Forelimb muscle (tissue), 1 donor: ENCODE data around the gene CREB5. TPM values are rescaled to one million over a fixed set of nuclear protein-coding genes. Genes with fewer than 3 reads are reported as not detected.
"Not testable (repeated sequence)": the region's sequence is repeated elsewhere in the genome, so short reads cannot be mapped to it uniquely, and the experiment has no call there.

Source experiments
- DNase-seq: peaks from one replicate; pipeline ENCODE4 v3.0.0-alpha.2; 2013; ENCODE audit warnings: low read depth
- polyA plus RNA-seq: library from polyadenylated mRNA; unstranded; fragments of 120-200 nt; gene quantifications from one replicate; pipeline ENCODE4 v1.2.1, GENCODE V29; 2013; ENCODE audit not compliant: insufficient read length

The CREB5 gene
- polyA plus RNA-seq, 1 donor = 33.5 TPM

- DNase-seq = no peak
Measured at GRCh38 chr7:28608731-28609130, 196.4 kb downstream of the CREB5 start.

- no peak for DNase-seq
Measured at GRCh38 chr7:28609608-28610007, 197.3 kb downstream of the CREB5 start.

GRCh38 chr7:28611399-28611897, 199.1 kb downstream of the CREB5 start:
- not testable (repeated sequence) for DNase-seq

GRCh38 chr7:28613262-28613661, 200.9 kb downstream of the CREB5 start:
- no peak for DNase-seq

- DNase-seq = no peak
Measured at GRCh38 chr7:28615091-28615490, 202.8 kb downstream of the CREB5 start.

GRCh38 chr7:28617308-28617880, 205.1 kb downstream of the CREB5 start:
- no peak for DNase-seq

GRCh38 chr7:28618383-28618782, 206.1 kb downstream of the CREB5 start:
- DNase-seq = no peak

- no peak for DNase-seq
Measured at GRCh38 chr7:28619256-28619655, 206.9 kb downstream of the CREB5 start.

GRCh38 chr7:28621369-28621841, 209.1 kb downstream of the CREB5 start:
- DNase-seq = no peak

GRCh38 chr7:28623105-28623730, 210.9 kb downstream of the CREB5 start:
- DNase-seq = no peak

GRCh38 chr7:28623863-28624262, 211.5 kb downstream of the CREB5 start:
- no peak for DNase-seq

GRCh38 chr7:28625432-28625831, 213.1 kb downstream of the CREB5 start:
- DNase-seq = peak; percentile 86

GRCh38 chr7:28626221-28626620, 213.9 kb downstream of the CREB5 start:
- DNase-seq = no peak

- DNase-seq = no peak
Measured at GRCh38 chr7:28626624-28627262, 214.4 kb downstream of the CREB5 start.

- DNase-seq = no peak
Measured at GRCh38 chr7:28627263-28627653, 214.9 kb downstream of the CREB5 start.

GRCh38 chr7:28627896-28628295, 215.6 kb downstream of the CREB5 start:
- no peak for DNase-seq

GRCh38 chr7:28629216-28629842, 217.0 kb downstream of the CREB5 start:
- DNase-seq = no peak

- DNase-seq = no peak
Measured at GRCh38 chr7:28630350-28630749, 218.0 kb downstream of the CREB5 start.

GRCh38 chr7:28631995-28632394, 219.7 kb downstream of the CREB5 start:
- no peak for DNase-seq

- no peak for DNase-seq
Measured at GRCh38 chr7:28638914-28639313, 226.6 kb downstream of the CREB5 start.

GRCh38 chr7:28640001-28640400, 227.7 kb downstream of the CREB5 start:
- DNase-seq = no peak

- no peak for DNase-seq
Measured at GRCh38 chr7:28641752-28642545, 229.6 kb downstream of the CREB5 start.
